Right lobe of liver (tissue), 6 donors: ENCODE results near the gene LGR5. TPM values are rescaled to one million over a fixed set of nuclear protein-coding genes. Genes with fewer than 3 reads are reported as not detected.

Experiments
- ATAC-seq, 4 donors: fragments of 200-7000 bp; cut with Tn5 transposase; one replicate each; pipeline ENCODE4 v1.9.1; 2020; ENCODE audit warnings: mild to moderate bottlenecking in 4 of 4, moderate library complexity in 4 of 4
- DNase-seq, 3 donors: peaks; one replicate each; pipeline ENCODE4 v3.0.0-alpha.2; 2020
- H3K27ac ChIP-seq, 3 donors: fragments of 200-600 bp; one replicate each; pipeline ENCODE4 v1.8.0; 2022
- H3K27me3 ChIP-seq, 2 donors: fragments of 200-600 bp; one replicate each; pipeline ENCODE4 v1.8.0; 2022
- H3K36me3 ChIP-seq, 4 donors: fragments of 200-600 bp; sonication (generic) in 1 of 4; one replicate each; pipeline versions ENCODE4 v1.5.1 to v1.8.0; 2017 to 2022; ENCODE audit warnings: control low read depth in 1 of 4
- H3K4me1 ChIP-seq, 4 donors: fragments of 200-600 bp; sonication (generic) in 1 of 4; one replicate each; pipeline versions ENCODE4 v1.5.1 to v1.8.0; 2017 to 2022; ENCODE audit warnings: control low read depth in 1 of 4
- H3K4me3 ChIP-seq, 3 donors: fragments of 200-600 bp; one replicate each; pipeline ENCODE4 v1.8.0; 2022
- H3K9me3 ChIP-seq, 4 donors: fragments of 200-600 bp; sonication (generic) in 1 of 4; one replicate each; pipeline versions ENCODE4 v1.5.1 to v1.8.0; 2017 to 2022; ENCODE audit warnings: control low read depth in 1 of 4
- POLR2A ChIP-seq: fragments of 450-650 bp; IDR thresholded peaks from one replicate; pipeline ENCODE4 v1.6.1; 2017; ENCODE audit warnings: antibody characterized with exemption, mild to moderate bottlenecking
- WGBS: methylation state at CpG from one replicate; pipeline ENCODE4 v1.1.6; 2018; ENCODE audit warnings: low coverage, low lambda C conversion rate; ENCODE audit not compliant: insufficient coverage; ENCODE audit errors: missing lambda C conversion rate; 5-methylcytosine and 5-hydroxymethylcytosine counted together
- intact Hi-C, 2 donors: fragments of 100-400 bp; cut with DNase I; formaldehyde crosslinking; loops; one replicate each; pipeline versions ENCODE4 v1.11.2 to v1.14.1; 2022
- total RNA-seq, 6 experiments: library from RNA; depleted of rRNA in 2 of 6; stranded (reverse); fragments of >200 nt in 2 of 6; fragmentation: NEBNext Ultra II Directional in 3 of 6; extraction: Animal tissue kit (Norgen Biotek cat#: 25700) in 3 of 6; gene quantifications; one replicate each; pipeline versions ENCODE4 v1.1.0 to v1.2.4, GENCODE V29; 2016 to 2023
- TF ChIP-seq, protein P1 (sequence below), 4 donors: fragments of 200-600 bp in 3 of 4; fragments of 450-650 bp in 1 of 4; IDR thresholded peaks; one replicate each; pipeline versions ENCODE4 v1.5.1 to v1.8.0; 2016 to 2022; ENCODE audit warnings: antibody characterized with exemption in 4 of 4, mild to moderate bottlenecking in 2 of 4
- donor health status: DM: no; HTN: yes; CAD: no.
- donor health status: DM: no; HTN: no; CAD: no.
- donor health status: DM: no; HTN: no; CAD: no.
- donor health status: DM: no; HTN: yes; CAD: no.
- donor health status: DM: no; HTN: yes; CAD: no.

Gene LGR5
- total RNA-seq, 6 experiments from 2014 or later: 0.11 to 0.31 (median 0.17) TPM

DNA sequence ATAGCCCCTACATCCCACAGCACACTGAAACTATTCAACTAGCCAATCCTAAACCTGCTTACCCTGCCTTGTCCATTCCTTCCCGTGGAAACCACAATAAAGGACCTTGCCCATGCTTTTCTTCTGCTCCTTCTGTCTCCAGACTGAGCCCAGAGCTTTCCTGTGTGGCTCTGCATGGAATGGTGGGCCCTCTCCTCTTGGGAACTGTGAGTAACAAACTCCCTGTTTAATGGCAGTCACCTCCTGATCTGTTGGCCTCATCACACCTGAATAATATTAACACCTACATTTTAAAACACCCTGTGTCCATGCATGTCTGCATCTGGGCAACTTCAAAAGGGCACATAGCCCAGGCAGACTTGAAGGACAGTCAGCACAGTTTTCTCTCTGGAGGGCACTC, 12.4 kb downstream of the LGR5 start:
- Histone ChIP-seq H3K36me3 (no peaks in the 10 kb centered on the region), H3K27ac (no peak overlapping the region), H3K27me3 (no peaks in the 10 kb centered on the region), H3K4me1 (no peaks in the 10 kb centered on the region), H3K4me3 (no peak overlapping the region), H3K9me3 (no peaks in the 10 kb centered on the region)
- WGBS: 36% methylated on average over 1 of the region's 1 CpG
- intact Hi-C loops: no loop called here
- TF ChIP-seq POLR2A: no peak
- TF ChIP-seq, protein P1, sequence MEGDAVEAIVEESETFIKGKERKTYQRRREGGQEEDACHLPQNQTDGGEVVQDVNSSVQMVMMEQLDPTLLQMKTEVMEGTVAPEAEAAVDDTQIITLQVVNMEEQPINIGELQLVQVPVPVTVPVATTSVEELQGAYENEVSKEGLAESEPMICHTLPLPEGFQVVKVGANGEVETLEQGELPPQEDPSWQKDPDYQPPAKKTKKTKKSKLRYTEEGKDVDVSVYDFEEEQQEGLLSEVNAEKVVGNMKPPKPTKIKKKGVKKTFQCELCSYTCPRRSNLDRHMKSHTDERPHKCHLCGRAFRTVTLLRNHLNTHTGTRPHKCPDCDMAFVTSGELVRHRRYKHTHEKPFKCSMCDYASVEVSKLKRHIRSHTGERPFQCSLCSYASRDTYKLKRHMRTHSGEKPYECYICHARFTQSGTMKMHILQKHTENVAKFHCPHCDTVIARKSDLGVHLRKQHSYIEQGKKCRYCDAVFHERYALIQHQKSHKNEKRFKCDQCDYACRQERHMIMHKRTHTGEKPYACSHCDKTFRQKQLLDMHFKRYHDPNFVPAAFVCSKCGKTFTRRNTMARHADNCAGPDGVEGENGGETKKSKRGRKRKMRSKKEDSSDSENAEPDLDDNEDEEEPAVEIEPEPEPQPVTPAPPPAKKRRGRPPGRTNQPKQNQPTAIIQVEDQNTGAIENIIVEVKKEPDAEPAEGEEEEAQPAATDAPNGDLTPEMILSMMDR (IDR thresholded peaks at IDR 0.05): no peak
- ATAC-seq (no peak), DNase-seq (no peak)

DNA sequence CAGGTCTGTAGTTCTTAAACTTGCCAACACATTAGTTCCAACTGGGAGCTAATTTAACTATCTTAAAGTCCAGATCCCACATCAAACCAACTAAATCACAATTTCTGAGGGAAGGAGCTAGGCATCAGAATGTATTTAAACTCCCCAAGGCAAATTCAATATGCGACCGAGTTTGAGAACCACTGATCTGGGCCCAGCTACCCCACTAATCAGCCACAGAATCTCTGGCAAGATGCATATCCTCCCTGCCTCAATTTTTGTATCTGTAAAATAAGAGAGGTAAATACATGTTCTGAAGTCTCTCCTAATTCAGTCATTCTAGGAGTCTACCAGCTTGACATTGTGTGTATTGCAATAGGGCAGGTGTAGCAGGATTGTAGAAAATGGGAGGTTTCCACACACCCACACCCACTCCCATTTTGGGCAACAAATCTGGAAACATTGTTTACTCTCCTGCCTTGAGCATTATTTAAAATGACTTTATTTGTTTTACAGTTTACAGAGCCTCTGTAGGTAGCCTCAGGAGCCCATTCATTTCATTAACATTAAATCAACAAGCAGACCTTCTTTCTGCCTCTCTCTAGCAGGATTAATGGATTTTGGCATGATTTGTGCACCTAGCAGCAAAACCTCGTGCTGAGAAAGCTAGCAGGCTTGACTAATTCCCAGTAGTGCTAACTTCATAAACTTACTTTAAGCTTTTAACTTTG, 15.6 kb downstream of the LGR5 start:
- TF ChIP-seq, protein P1 (IDR thresholded peaks at IDR 0.05): no peak
- no peak for TF ChIP-seq POLR2A
- DNase-seq (no peak), ATAC-seq (no peak)
- intact Hi-C loops: no loop called here
- 63% methylated on average over 3 of the region's 3 CpGs for WGBS
- no peaks in the 10 kb centered on the region for H3K4me1 ChIP-seq
- no peaks in the 10 kb centered on the region for H3K27me3 ChIP-seq
- H3K9me3 ChIP-seq: no peaks in the 10 kb centered on the region
- no peak overlapping the region for H3K27ac ChIP-seq
- no peak overlapping the region for H3K4me3 ChIP-seq
- H3K36me3 ChIP-seq: no peaks in the 10 kb centered on the region

DNA sequence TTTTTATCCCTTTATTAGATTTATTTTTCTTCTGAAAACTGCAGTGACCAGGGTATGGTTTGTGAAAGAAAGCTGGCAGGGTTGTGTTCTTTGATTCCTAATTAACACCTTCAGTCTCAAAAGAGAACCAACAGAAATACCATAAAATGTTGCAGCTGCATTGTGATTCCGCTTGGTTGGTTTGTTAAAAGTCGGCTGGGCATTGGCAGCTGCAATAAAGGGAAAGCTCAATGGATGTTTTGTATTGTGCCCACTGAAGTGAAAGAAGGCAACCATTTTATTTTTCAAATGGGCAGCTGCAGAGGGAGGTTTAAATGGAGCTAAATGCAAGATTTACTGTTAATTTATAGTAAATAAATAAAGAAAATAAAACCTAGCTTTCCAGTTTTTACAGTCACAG, 16.7 kb downstream of the LGR5 start:
- no peak for DNase-seq
- no peaks in the 10 kb centered on the region for H3K9me3 ChIP-seq
- H3K4me1 ChIP-seq: no peaks in the 10 kb centered on the region
- H3K27me3 ChIP-seq: no peaks in the 10 kb centered on the region
- ATAC-seq: no peak
- no peaks in the 10 kb centered on the region for H3K36me3 ChIP-seq
- no peak overlapping the region for H3K27ac ChIP-seq
- H3K4me3 ChIP-seq: no peak overlapping the region
- 80% methylated on average over 2 of the region's 2 CpGs for WGBS
- TF ChIP-seq, protein P1 (IDR thresholded peaks at IDR 0.05): no peak
- no peak for TF ChIP-seq POLR2A
- intact Hi-C loops: no loop called here

DNA sequence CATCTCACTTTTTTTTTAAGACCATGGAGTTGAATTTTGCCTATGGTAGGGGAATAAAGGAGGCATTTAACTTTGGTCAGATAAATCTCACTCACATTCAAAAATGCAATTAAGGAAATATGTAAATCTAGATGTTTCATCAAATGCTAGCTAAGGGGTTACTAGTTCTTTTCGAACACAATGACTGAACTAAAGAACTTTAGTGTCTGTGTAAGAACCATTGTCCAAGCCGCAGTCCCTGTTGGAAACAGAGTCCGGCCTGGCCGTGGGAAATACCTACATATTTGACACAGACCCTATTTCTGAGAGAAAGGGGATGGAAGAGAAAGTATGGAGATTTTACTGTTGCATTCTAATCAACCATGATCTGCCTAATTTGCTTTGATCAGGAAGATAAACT, 17.4 kb downstream of the LGR5 start:
- H3K27me3 ChIP-seq: no peaks in the 10 kb centered on the region
- no peak overlapping the region for H3K4me3 ChIP-seq
- H3K9me3 ChIP-seq: no peaks in the 10 kb centered on the region
- WGBS: 69% methylated on average over 4 of the region's 4 CpGs
- H3K4me1 ChIP-seq: no peaks in the 10 kb centered on the region
- H3K27ac ChIP-seq: no peak overlapping the region
- no peak for DNase-seq
- H3K36me3 ChIP-seq: no peaks in the 10 kb centered on the region
- no peak for TF ChIP-seq POLR2A
- TF ChIP-seq, protein P1 (IDR thresholded peaks at IDR 0.05): no peak
- no peak for ATAC-seq
- intact Hi-C loops: no loop called here
